Tibial nerve (tissue), 4 donors: Measurements from ENCODE around the gene BPIFB1. TPM values are rescaled to one million over a fixed set of nuclear protein-coding genes. Genes with fewer than 3 reads are reported as not detected.

ENCODE experiments used
- DNase-seq, 2 donors: peaks; one replicate each; pipeline ENCODE4 v3.0.0-alpha.2; 2019; ENCODE audit warnings: low spot score in 2 of 2
- H3K27ac ChIP-seq, 4 donors: fragments of 200-600 bp; sonication (generic) in 3 of 4; one replicate each; pipeline ENCODE4 v1.5.1; 2017 to 2019; ENCODE audit warnings: mild to moderate bottlenecking in 1 of 4
- H3K27me3 ChIP-seq, 2 donors: fragments of 200-600 bp; sonication (generic) in 1 of 2; one replicate each; pipeline versions ENCODE4 v1.5.1 to v1.6.0; 2017 to 2019
- H3K36me3 ChIP-seq, 3 donors: fragments of 200-600 bp; sonication (generic); one replicate each; pipeline ENCODE4 v1.5.1; 2018 to 2019
- H3K4me1 ChIP-seq, 4 donors: fragments of 200-600 bp; sonication (generic) in 3 of 4; one replicate each; pipeline ENCODE4 v1.5.1; 2017 to 2019
- H3K4me3 ChIP-seq, 4 donors: fragments of 200-600 bp; sonication (generic) in 3 of 4; one replicate each; pipeline ENCODE4 v1.5.1; 2017 to 2019; ENCODE audit warnings: mild to moderate bottlenecking in 1 of 4, moderate library complexity in 1 of 4
- H3K9me3 ChIP-seq, 4 donors: fragments of 200-600 bp; sonication (generic) in 3 of 4; one replicate each; pipeline ENCODE4 v1.5.1; 2017 to 2019
- EP300 ChIP-seq, 2 donors: sonication (generic); formaldehyde crosslinking; IDR thresholded peaks; one replicate each; pipeline ENCODE4 v1.6.1; 2017; ENCODE audit warnings: antibody characterized with exemption in 2 of 2, mild to moderate bottlenecking in 1 of 2
- POLR2A ChIP-seq, 2 donors: fragments of 450-650 bp; IDR thresholded peaks; one replicate each; pipeline ENCODE4 v1.6.1; 2017; ENCODE audit warnings: antibody characterized with exemption in 2 of 2, mild to moderate bottlenecking in 2 of 2, moderate library complexity in 2 of 2
- WGBS, 2 donors: methylation state at CpG; one replicate each; pipeline ENCODE4 v1.1.5; 2018; 5-methylcytosine and 5-hydroxymethylcytosine counted together
- total RNA-seq, 4 donors: library from RNA; depleted of rRNA; stranded (reverse); fragments of >200 nt; gene quantifications; one replicate each; pipeline ENCODE4 v1.1.0, GENCODE V29; 2016
- TF ChIP-seq, protein P1 (sequence below), 5 experiments: fragments of 200-600 bp in 3 of 5; fragments of 450-650 bp in 2 of 5; sonication (generic) in 3 of 5; IDR thresholded peaks; one replicate each; pipeline ENCODE4 v1.5.1; 2016 to 2019; ENCODE audit warnings: antibody characterized with exemption in 5 of 5, mild to moderate bottlenecking in 3 of 5, moderate library complexity in 2 of 5

The BPIFB1 gene
- total RNA-seq, 4 donors from 2014 or later, result not detected

GRCh38 chr20:33337531-33338165 lies 54.6 kb downstream of the BPIFB1 start:
- DNase-seq, result no peak
- 68 to 69% methylated on average over 6 of the region's 6 CpGs for WGBS, 2 donors
- H3K36me3 ChIP-seq, result no peaks in the 10 kb centered on the region
- no peak overlapping the region for H3K27ac ChIP-seq
- no peak overlapping the region for H3K4me3 ChIP-seq
- TF ChIP-seq EP300 (IDR thresholded peaks at IDR 0.05), result no peak
- TF ChIP-seq, protein P1, sequence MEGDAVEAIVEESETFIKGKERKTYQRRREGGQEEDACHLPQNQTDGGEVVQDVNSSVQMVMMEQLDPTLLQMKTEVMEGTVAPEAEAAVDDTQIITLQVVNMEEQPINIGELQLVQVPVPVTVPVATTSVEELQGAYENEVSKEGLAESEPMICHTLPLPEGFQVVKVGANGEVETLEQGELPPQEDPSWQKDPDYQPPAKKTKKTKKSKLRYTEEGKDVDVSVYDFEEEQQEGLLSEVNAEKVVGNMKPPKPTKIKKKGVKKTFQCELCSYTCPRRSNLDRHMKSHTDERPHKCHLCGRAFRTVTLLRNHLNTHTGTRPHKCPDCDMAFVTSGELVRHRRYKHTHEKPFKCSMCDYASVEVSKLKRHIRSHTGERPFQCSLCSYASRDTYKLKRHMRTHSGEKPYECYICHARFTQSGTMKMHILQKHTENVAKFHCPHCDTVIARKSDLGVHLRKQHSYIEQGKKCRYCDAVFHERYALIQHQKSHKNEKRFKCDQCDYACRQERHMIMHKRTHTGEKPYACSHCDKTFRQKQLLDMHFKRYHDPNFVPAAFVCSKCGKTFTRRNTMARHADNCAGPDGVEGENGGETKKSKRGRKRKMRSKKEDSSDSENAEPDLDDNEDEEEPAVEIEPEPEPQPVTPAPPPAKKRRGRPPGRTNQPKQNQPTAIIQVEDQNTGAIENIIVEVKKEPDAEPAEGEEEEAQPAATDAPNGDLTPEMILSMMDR (IDR thresholded peaks at IDR 0.05), result no peak
- H3K9me3 ChIP-seq, result no peaks in the 10 kb centered on the region
- no peaks in the 10 kb centered on the region for H3K4me1 ChIP-seq
- no peaks in the 10 kb centered on the region for H3K27me3 ChIP-seq

DNA sequence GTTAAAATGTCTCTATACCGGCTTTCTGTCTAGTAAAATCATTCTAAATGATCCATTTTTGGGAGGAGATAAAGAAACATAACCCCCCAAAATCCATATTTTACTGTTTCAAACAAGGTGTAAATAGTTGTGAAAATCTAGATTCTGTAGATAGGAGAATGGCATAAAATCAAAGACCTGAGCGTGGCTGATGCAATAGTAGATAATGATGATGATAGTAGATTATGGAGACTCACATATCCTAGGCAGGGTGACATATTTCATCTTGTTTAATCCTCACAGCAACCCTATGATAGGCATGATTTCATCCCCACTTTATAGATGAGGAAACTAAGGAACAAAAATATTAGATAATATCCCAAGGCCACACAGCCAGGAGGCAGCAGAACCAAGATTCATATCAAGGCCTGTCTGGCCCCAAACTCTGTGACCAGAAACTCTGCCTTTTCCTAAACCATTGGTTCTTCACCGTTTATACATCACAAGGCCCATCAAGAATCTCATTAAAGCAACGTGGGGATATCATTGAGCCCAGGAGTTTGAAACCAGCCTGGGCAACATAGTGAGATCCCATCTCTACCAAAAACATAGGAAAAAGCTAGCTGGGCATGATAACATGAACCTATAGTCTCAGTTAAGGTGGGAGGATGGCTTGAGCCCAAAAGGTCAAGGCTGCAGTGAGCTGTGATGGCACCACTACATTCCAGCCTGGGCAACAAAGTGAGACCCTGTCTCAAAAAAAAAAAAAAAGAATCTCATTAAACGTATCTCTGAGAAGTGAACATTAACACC lies 55.6 kb downstream of the BPIFB1 start:
- H3K27me3 ChIP-seq, result no peaks in the 10 kb centered on the region
- no peak overlapping the region for H3K27ac ChIP-seq
- no peak for DNase-seq
- TF ChIP-seq, protein P1 (IDR thresholded peaks at IDR 0.05), result no peak
- TF ChIP-seq EP300 (IDR thresholded peaks at IDR 0.05), result no peak
- TF ChIP-seq POLR2A (IDR thresholded peaks at IDR 0.05), result no peak
- WGBS, 2 donors, result 78 to 85% methylated on average over 5 of the region's 5 CpGs
- H3K4me1 ChIP-seq, result no peaks in the 10 kb centered on the region
- H3K4me3 ChIP-seq, result no peak overlapping the region
- no peaks in the 10 kb centered on the region for H3K9me3 ChIP-seq
- H3K36me3 ChIP-seq, result no peaks in the 10 kb centered on the region

GRCh38 chr20:33339515-33340058 lies 56.6 kb downstream of the BPIFB1 start:
- Histone ChIP-seq H3K9me3 (no peaks in the 10 kb centered on the region), H3K4me1 (no peaks in the 10 kb centered on the region), H3K27ac (no peak overlapping the region), H3K27me3 (no peaks in the 10 kb centered on the region), H3K36me3 (no peaks in the 10 kb centered on the region), H3K4me3 (no peak overlapping the region)
- WGBS, 2 donors, result 41 to 52% methylated on average over 8 of the region's 8 CpGs
- DNase-seq, result no peak
- TF ChIP-seq, protein P1 (IDR thresholded peaks at IDR 0.05), result no peak
- no peak for TF ChIP-seq EP300 (IDR thresholded peaks at IDR 0.05)
- TF ChIP-seq POLR2A (IDR thresholded peaks at IDR 0.05), result no peak

GRCh38 chr20:33343521-33343920 lies 60.5 kb downstream of the BPIFB1 start:
- no peak for DNase-seq
- Histone ChIP-seq H3K9me3 (no peaks in the 10 kb centered on the region), H3K4me1 (no peaks in the 10 kb centered on the region), H3K36me3 (peaks cover 0 to 14% (median 0%) of the 10 kb centered on the region in 3 donors), H3K27me3 (no peaks in the 10 kb centered on the region), H3K4me3 (no peak overlapping the region), H3K27ac (no peak overlapping the region)
- TF ChIP-seq, protein P1 (IDR thresholded peaks at IDR 0.05), result no peak
- no peak for TF ChIP-seq EP300 (IDR thresholded peaks at IDR 0.05)
- TF ChIP-seq POLR2A (IDR thresholded peaks at IDR 0.05), result no peak
- 94 to 97% methylated on average over 4 of the region's 4 CpGs for WGBS, 2 donors

GRCh38 chr20:33345342-33345741 lies 62.3 kb downstream of the BPIFB1 start:
- no peaks in the 10 kb centered on the region for H3K4me1 ChIP-seq
- H3K4me3 ChIP-seq, result no peak overlapping the region
- no peak overlapping the region for H3K27ac ChIP-seq
- WGBS, 2 donors, result 80 to 89% methylated on average over 9 of the region's 9 CpGs
- DNase-seq, result no peak
- H3K9me3 ChIP-seq, result no peaks in the 10 kb centered on the region
- TF ChIP-seq, protein P1 (IDR thresholded peaks at IDR 0.05), result no peak
- TF ChIP-seq POLR2A (IDR thresholded peaks at IDR 0.05) (no peak), EP300 (IDR thresholded peaks at IDR 0.05) (no peak)
- no peaks in the 10 kb centered on the region for H3K27me3 ChIP-seq
- peaks cover 0 to 30% (median 0%) of the 10 kb centered on the region in 3 donors for H3K36me3 ChIP-seq
